H1 (cell line): ENCODE measurements around the gene HMMR. TPM values are rescaled to one million over a fixed set of nuclear protein-coding genes. Genes with fewer than 3 reads are reported as not detected.

ENCODE experiments used
- CTCF ChIA-PET: fragments of 300-600 bp; sonication (Branson Sonifier 250); formaldehyde crosslinking; loops from one replicate; lab custom pipeline; 2021; ENCODE audit not compliant: partially characterized antibody; lab: Charles Lee
- POLR2A ChIA-PET: fragments of 300-600 bp; sonication (Branson Sonifier 250); formaldehyde crosslinking; loops from one replicate; lab custom pipeline; 2021; ENCODE audit warnings: inconsistent platforms; ENCODE audit not compliant: partially characterized antibody; lab: Charles Lee
- DNase-seq, 2 experiments: peaks; one replicate each; pipeline versions ENCODE4 v3.0.0 to v3.0.0-alpha.2; 2010 to 2022; ENCODE audit warnings: low spot score in 2 of 2, low read depth in 1 of 2, mixed read lengths in 1 of 2
- FAIRE-seq: peaks from 2 replicates; lab custom pipeline; 2011; peaks lifted over from hg19 to GRCh38; lab: Jason Lieb, UNC
- H2AFZ ChIP-seq: 2 replicates; pipeline ENCODE4 v1.8.1; 2012; ENCODE audit warnings: low read length, inconsistent platforms
- H2AK5ac ChIP-seq: 2 replicates; pipeline ENCODE4 v1.6.1; 2013; ENCODE audit warnings: low read depth, low read length
- H2BK120ac ChIP-seq: replicated peaks from 2 replicates; pipeline ENCODE3; 2013; ENCODE audit warnings: low read depth, low read length, inconsistent platforms
- H2BK12ac ChIP-seq: 2 replicates; pipeline ENCODE4 v1.6.1; 2013; ENCODE audit warnings: low read depth, low read length
- H2BK15ac ChIP-seq: 2 replicates; pipeline ENCODE4 v1.6.1; 2013; ENCODE audit warnings: low read length
- H2BK20ac ChIP-seq: 2 replicates; pipeline ENCODE4 v1.6.1; 2013; ENCODE audit warnings: low read length
- H2BK5ac ChIP-seq: 2 replicates; pipeline ENCODE4 v1.6.1; 2013; ENCODE audit warnings: low read depth, low read length
- H3K14ac ChIP-seq: 2 replicates; pipeline ENCODE4 v1.6.1; 2013; ENCODE audit warnings: inconsistent platforms; ENCODE audit not compliant: insufficient read length
- H3K18ac ChIP-seq: 2 replicates; pipeline ENCODE4 v1.6.1; 2013; ENCODE audit warnings: low read length; ENCODE audit errors: extremely low read depth
- H3K23ac ChIP-seq: 2 replicates; pipeline ENCODE4 v1.6.1; 2013; ENCODE audit warnings: inconsistent platforms; ENCODE audit not compliant: insufficient read length
- H3K23me2 ChIP-seq: 2 replicates; pipeline ENCODE4 v1.6.1; 2013; ENCODE audit warnings: low read depth, low read length
- H3K27ac ChIP-seq: 2 replicates; pipeline ENCODE4 v1.6.1; 2011; ENCODE audit warnings: low read depth, low read length, inconsistent platforms
- H3K27me3 ChIP-seq, 4 experiments: replicated peaks in 1 of 4; 1 replicate in 1 of 4; 2 replicates in 3 of 4; pipeline versions ENCODE4 v1.6.1 to v1.8.1; 2011 to 2013; ENCODE audit warnings: low read length in 3 of 4, mild to moderate bottlenecking in 3 of 4, inconsistent platforms in 2 of 4, mixed read lengths in 2 of 4, moderate library complexity in 1 of 4; ENCODE audit not compliant: control insufficient read depth in 3 of 4, insufficient read depth in 3 of 4; ENCODE audit errors: extremely low read depth in 1 of 4
- H3K36me3 ChIP-seq, 4 experiments: 2 replicates each; pipeline versions ENCODE4 v1.6.1 to v1.8.1; 2011 to 2013; ENCODE audit warnings: mild to moderate bottlenecking in 4 of 4, low read length in 3 of 4, moderate library complexity in 2 of 4, control low read depth in 1 of 4, inconsistent platforms in 1 of 4; ENCODE audit not compliant: insufficient read depth in 4 of 4, control insufficient read depth in 2 of 4
- H3K4ac ChIP-seq: replicated peaks from 2 replicates; pipeline ENCODE3; 2013; ENCODE audit warnings: low read length, low read depth, mixed read lengths, inconsistent platforms; ENCODE audit not compliant: insufficient read length
- H3K4me1 ChIP-seq, 4 experiments: replicated peaks in 1 of 4; 1 replicate in 1 of 4; 2 replicates in 3 of 4; pipeline versions ENCODE4 v1.6.1 to v1.8.1; 2011 to 2013; ENCODE audit warnings: low read length in 3 of 4, inconsistent platforms in 2 of 4, mixed read lengths in 1 of 4; ENCODE audit not compliant: insufficient read depth in 4 of 4, control insufficient read depth in 3 of 4
- H3K4me2 ChIP-seq, 2 experiments: 2 replicates each; pipeline versions ENCODE4 v1.6.1 to v1.8.1; 2011 to 2013; ENCODE audit warnings: low read depth in 2 of 2, low read length in 2 of 2, control low read depth in 1 of 2, inconsistent platforms in 1 of 2, mild to moderate bottlenecking in 1 of 2; ENCODE audit not compliant: insufficient read depth in 1 of 2
- H3K4me3 ChIP-seq, 4 experiments: fragments of 200-600, 300-600 bp in 1 of 4; sonication (generic), shearing (Covaris generic), sonication (Bioruptor Twin) in 1 of 4; 2 replicates each; pipeline versions ENCODE4 v1.5.1 to v1.8.1; 2011 to 2016; ENCODE audit warnings: low read length in 4 of 4, low read depth in 3 of 4, control low read depth in 2 of 4, inconsistent platforms in 2 of 4, mild to moderate bottlenecking in 2 of 4, mixed read lengths in 1 of 4, moderate library complexity in 1 of 4; ENCODE audit not compliant: insufficient read depth in 2 of 4; ENCODE audit errors: extremely low read depth in 1 of 4
- H3K56ac ChIP-seq: replicated peaks from 2 replicates; pipeline ENCODE3; 2013; ENCODE audit warnings: low read depth, mild to moderate bottlenecking, mixed read lengths, low read length, inconsistent platforms; ENCODE audit not compliant: insufficient read length
- H3K79me1 ChIP-seq: 2 replicates; pipeline ENCODE4 v1.6.1; 2013; ENCODE audit warnings: low read depth, low read length, control low read depth
- H3K79me2 ChIP-seq, 2 experiments: 2 replicates each; pipeline versions ENCODE4 v1.6.1 to v1.8.1; 2012 to 2013; ENCODE audit warnings: low read length in 2 of 2, mild to moderate bottlenecking in 2 of 2, inconsistent platforms in 1 of 2; ENCODE audit not compliant: insufficient read depth in 2 of 2, control insufficient read depth in 1 of 2
- H3K9ac ChIP-seq, 4 experiments: replicated peaks in 1 of 4; 1 replicate in 1 of 4; 2 replicates in 3 of 4; pipeline versions ENCODE4 v1.6.1 to v1.8.1; 2011 to 2013; ENCODE audit warnings: low read depth in 3 of 4, low read length in 3 of 4, control low read depth in 2 of 4, mild to moderate bottlenecking in 2 of 4, moderate library complexity in 2 of 4, inconsistent platforms in 1 of 4; ENCODE audit errors: extremely low read depth in 1 of 4
- H3K9me3 ChIP-seq, 2 experiments: 2 replicates each; pipeline versions ENCODE4 v1.6.1 to v1.8.1; 2012 to 2013; ENCODE audit warnings: mild to moderate bottlenecking in 2 of 2, moderate library complexity in 2 of 2, control low read depth in 1 of 2, inconsistent platforms in 1 of 2, low read depth in 1 of 2, low read length in 1 of 2, mixed read lengths in 1 of 2; ENCODE audit not compliant: insufficient read depth in 2 of 2
- H4K20me1 ChIP-seq, 2 experiments: replicated peaks in 1 of 2; 2 replicates each; pipeline versions ENCODE3 to v1.8.1; 2011 to 2013; ENCODE audit warnings: inconsistent platforms in 2 of 2, low read length in 2 of 2, mild to moderate bottlenecking in 1 of 2; ENCODE audit not compliant: insufficient read depth in 2 of 2, control insufficient read depth in 1 of 2
- H4K5ac ChIP-seq: 2 replicates; pipeline ENCODE4 v1.6.1; 2013; ENCODE audit warnings: low read length, low read depth, mixed read lengths, inconsistent platforms; ENCODE audit not compliant: insufficient read length
- H4K8ac ChIP-seq: 2 replicates; pipeline ENCODE4 v1.8.0; 2013; ENCODE audit warnings: mild to moderate bottlenecking, moderate library complexity, low read length, inconsistent platforms; ENCODE audit not compliant: insufficient read depth; ENCODE audit errors: extremely low read depth
- H4K91ac ChIP-seq: replicated peaks from 2 replicates; pipeline ENCODE3; 2013; ENCODE audit warnings: low read length, mixed read lengths, inconsistent platforms; ENCODE audit not compliant: insufficient read length
- BRCA1 ChIP-seq: IDR thresholded peaks from 2 replicates; pipeline ENCODE4 v1.6.1; 2012; ENCODE audit warnings: low read depth, low read length, improper control_type of control experiment
- CBX8 ChIP-seq: fragments of 300-800, 300-1000 bp; sonication (generic); IDR thresholded peaks from 2 replicates; pipeline ENCODE4 v1.7.1; 2016; ENCODE audit warnings: low read depth, low read length, borderline replicate concordance
- CEBPB ChIP-seq: IDR thresholded peaks from 2 replicates; pipeline ENCODE4 v1.6.1; 2012; ENCODE audit warnings: low read depth, low read length
- CREB1 ChIP-seq: IDR thresholded peaks from 2 replicates; pipeline ENCODE4 v1.6.1; 2012; ENCODE audit warnings: inconsistent platforms
- EGR1 ChIP-seq: IDR thresholded peaks from 2 replicates; pipeline ENCODE4 v1.6.1; 2011; ENCODE audit warnings: low read depth, low read length, borderline replicate concordance
- EZH2 ChIP-seq: fragments of 200-600 bp; sonication (generic); IDR thresholded peaks from 2 replicates; pipeline ENCODE4 v1.7.1; 2012; ENCODE audit warnings: low read depth, mild to moderate bottlenecking, moderate library complexity, low read length, inconsistent platforms; ENCODE audit not compliant: severe bottlenecking
- HDAC6 ChIP-seq: IDR thresholded peaks from one replicate; pipeline ENCODE4 v1.7.1; 2012; ENCODE audit warnings: low read depth, mild to moderate bottlenecking, inconsistent platforms, low read length, moderate library complexity
- JUN ChIP-seq: IDR thresholded peaks from 2 replicates; pipeline ENCODE4 v1.6.1; 2011; ENCODE audit warnings: low read depth, mild to moderate bottlenecking, improper control_type of control experiment, low read length
- JUND ChIP-seq: IDR thresholded peaks from 2 replicates; pipeline ENCODE4 v1.6.1; 2011; ENCODE audit warnings: mild to moderate bottlenecking, improper control_type of control experiment, low read length
- MAFK ChIP-seq: IDR thresholded peaks from 2 replicates; pipeline ENCODE4 v1.6.1; 2012; ENCODE audit warnings: low read depth, mild to moderate bottlenecking, improper control_type of control experiment, low read length
- NRF1 ChIP-seq: IDR thresholded peaks from 2 replicates; pipeline ENCODE4 v1.6.1; 2011; ENCODE audit warnings: mild to moderate bottlenecking, low read depth, low read length, improper control_type of control experiment
- RAD21 ChIP-seq, 2 experiments: IDR thresholded peaks in 1 of 2; conservative IDR thresholded peaks in 1 of 2; 2 replicates each; pipeline ENCODE4 v1.6.1; 2011; ENCODE audit warnings: low read depth in 2 of 2, low read length in 2 of 2, improper control_type of control experiment in 1 of 2, inconsistent platforms in 1 of 2, mild to moderate bottlenecking in 1 of 2, moderate library complexity in 1 of 2
- SIX5 ChIP-seq: IDR thresholded peaks from 2 replicates; pipeline ENCODE4 v1.6.1; 2011; ENCODE audit warnings: mild to moderate bottlenecking, low read depth, low read length
- SP4 ChIP-seq: IDR thresholded peaks from 2 replicates; pipeline ENCODE4 v1.6.1; 2012; ENCODE audit warnings: low read length, inconsistent platforms
- SRF ChIP-seq: IDR thresholded peaks from 2 replicates; pipeline ENCODE4 v1.6.1; 2011; ENCODE audit warnings: mild to moderate bottlenecking, low read depth, low read length, moderate library complexity
- TAF1 ChIP-seq: IDR thresholded peaks from 2 replicates; pipeline ENCODE4 v1.6.1; 2011; ENCODE audit warnings: mild to moderate bottlenecking, low read depth, low read length
- polyA plus RNA-seq, 7 experiments: library from polyadenylated mRNA; depleted of rRNA in 3 of 7; stranded (reverse) in 5 of 7; unstranded in 2 of 7; fragments of >200 nt in 5 of 7; fragments of 200-250 nt in 2 of 7; gene quantifications; 1 replicate in 5 of 7; 2 replicates in 1 of 7; 4 replicates in 1 of 7; pipeline versions ENCODE4 v1.2.1 to v1.2.3, GENCODE V29; 2011 to 2013; ENCODE audit warnings: missing spikeins in 2 of 7, mixed read lengths in 2 of 7
- total RNA-seq: library from RNA; stranded (reverse); fragmentation: NEBNext Ultra II Directional; extraction: Animal tissue kit (Norgen Biotek cat#: 25700); gene quantifications from 2 replicates; pipeline ENCODE4 v1.2.1, GENCODE V29; 2021
- TF ChIP-seq, protein P1 (sequence below): IDR thresholded peaks from 2 replicates; pipeline ENCODE4 v1.6.1; 2012; ENCODE audit warnings: inconsistent platforms

Gene HMMR
- total and polyA plus RNA-seq, 2 of the 8 experiments (the other 6 are each of a cell fraction or from before 2014, with no cell fraction given) = 17.5 to 77.3 TPM

- no peak overlapping the region for H3K14ac ChIP-seq
- peaks cover 2 to 37% (median 14%) of the 10 kb centered on the region in 4 experiments; a peak in 6 of 8 replicates for H3K36me3 ChIP-seq
- no peak overlapping the region for H2AK5ac ChIP-seq
- no peak overlapping the region for H4K8ac ChIP-seq
- no peak overlapping the region for H2BK12ac ChIP-seq
- H3K4me2 ChIP-seq = no peak overlapping the region
- DNase-seq (no peak), FAIRE-seq (no peak)
- H2BK20ac ChIP-seq = no peak overlapping the region
- no peak overlapping the region for H2BK5ac ChIP-seq
- H3K9me3 ChIP-seq = no peaks in the 10 kb centered on the region
- POLR2A ChIA-PET = interaction anchor here (0.7 to 9.6 kb wide), 4 partner anchors 14 to 766 kb away, joined by 4 to 189 read pairs (median 68); partner anchors contain the start of genes CCNG1 and MAT2B
- peaks cover 5 to 38% of the 10 kb centered on the region in 2 experiments; a peak in 3 of 4 replicates for H3K79me2 ChIP-seq
- H3K9ac ChIP-seq = no peak overlapping the region
- no peak overlapping the region for H4K5ac ChIP-seq
- no peak overlapping the region for H3K56ac ChIP-seq
- H3K4me1 ChIP-seq = peaks cover 0 to 7% (median 2%) of the 10 kb centered on the region in 4 experiments; a peak in 4 of 7 replicates
- H3K27ac ChIP-seq = no peak overlapping the region
- no peaks in the 10 kb centered on the region for H4K20me1 ChIP-seq
- H3K23ac ChIP-seq = no peak overlapping the region
- CTCF ChIA-PET = no interaction called here
- H4K91ac ChIP-seq = no peak overlapping the region
- no peaks in the 10 kb centered on the region for H3K27me3 ChIP-seq
- H3K79me1 ChIP-seq = no peaks in the 10 kb centered on the region; the same call in 1 of the 2 replicates
- H2BK15ac ChIP-seq = no peak overlapping the region
- H3K18ac ChIP-seq = no peak overlapping the region
- H2AFZ ChIP-seq = no peak overlapping the region
- H3K23me2 ChIP-seq = peaks cover 5% of the 10 kb centered on the region; the same call in 1 of the 2 replicates
- H3K4me3 ChIP-seq = no peak overlapping the region
- H2BK120ac ChIP-seq = no peak overlapping the region
- no peak overlapping the region for H3K4ac ChIP-seq
- TF ChIP-seq SIX5 (no peak), JUND (no peak), CEBPB (no peak), CBX8 (no peak), MAFK (no peak), EGR1 (no peak), BRCA1 (no peak), JUN (no peak), TAF1 (no peak), EZH2 (no peak), RAD21 (IDR thresholded peaks at IDR 0.05 in 1 of 2, conservative IDR thresholded peaks at IDR 0.05 in 1 of 2; ENCODE audit: low read depth in 2 of 2, low read length in 2 of 2) (no peak), CREB1 (no peak), HDAC6 (no peak), NRF1 (no peak), SP4 (no peak), SRF (no peak)
- TF ChIP-seq, protein P1, sequence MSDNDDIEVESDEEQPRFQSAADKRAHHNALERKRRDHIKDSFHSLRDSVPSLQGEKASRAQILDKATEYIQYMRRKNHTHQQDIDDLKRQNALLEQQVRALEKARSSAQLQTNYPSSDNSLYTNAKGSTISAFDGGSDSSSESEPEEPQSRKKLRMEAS = no peak
Measured at GRCh38 chr5:163463063-163463435, 2.6 kb downstream of the HMMR start.
